ENCODE results near the gene CZIB.

The CZIB gene

DNA sequence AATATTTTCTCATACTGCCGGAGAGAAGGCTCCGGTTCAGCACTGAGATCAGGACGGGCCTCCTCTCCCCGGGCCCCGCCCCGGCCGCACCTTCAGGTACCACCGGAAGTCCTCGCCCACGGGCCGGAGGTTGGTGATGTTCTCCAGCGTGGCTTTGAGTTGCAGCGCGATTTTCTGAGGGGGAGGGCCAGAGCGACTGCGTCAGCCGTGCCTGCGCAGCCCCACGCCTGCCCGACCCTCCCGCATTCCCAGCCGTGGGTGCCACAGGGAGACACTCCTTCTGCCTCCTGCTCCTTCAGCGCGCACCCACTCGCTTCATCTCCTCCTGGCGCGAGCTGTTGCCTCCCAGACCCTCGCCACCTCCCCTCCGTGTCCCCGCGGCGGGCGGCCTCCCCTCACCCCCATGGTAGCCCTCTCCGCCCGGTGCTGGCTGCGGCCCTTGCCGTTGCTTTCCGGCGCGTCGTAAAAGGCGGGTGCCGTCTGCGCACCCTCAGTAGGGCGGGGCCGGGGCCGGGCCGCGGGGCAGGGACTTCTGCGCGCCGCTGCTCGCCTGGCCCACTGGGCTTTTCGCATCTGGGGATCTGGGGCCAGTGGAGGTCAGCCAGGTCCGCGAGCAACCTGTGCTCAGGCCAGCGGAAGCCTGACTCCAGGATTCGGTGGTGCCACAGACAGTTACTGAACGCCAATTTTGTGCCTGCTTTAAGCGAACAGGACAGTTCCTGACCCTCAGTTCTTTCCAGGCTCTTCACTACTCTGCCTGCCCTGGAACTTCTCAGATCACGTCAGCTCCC is at the start of gene CZIB:
CZIB (minus strand) TSS at position 464 of the 791 bp plus-strand sequence; CDS start at position 405, 59 bp downstream.
- peak within 1 kb of the TSS; percentile 78 for H3K4me3 ChIP-seq (ENCODE audit: severe bottlenecking)
- TF ChIP-seq, protein P1, sequence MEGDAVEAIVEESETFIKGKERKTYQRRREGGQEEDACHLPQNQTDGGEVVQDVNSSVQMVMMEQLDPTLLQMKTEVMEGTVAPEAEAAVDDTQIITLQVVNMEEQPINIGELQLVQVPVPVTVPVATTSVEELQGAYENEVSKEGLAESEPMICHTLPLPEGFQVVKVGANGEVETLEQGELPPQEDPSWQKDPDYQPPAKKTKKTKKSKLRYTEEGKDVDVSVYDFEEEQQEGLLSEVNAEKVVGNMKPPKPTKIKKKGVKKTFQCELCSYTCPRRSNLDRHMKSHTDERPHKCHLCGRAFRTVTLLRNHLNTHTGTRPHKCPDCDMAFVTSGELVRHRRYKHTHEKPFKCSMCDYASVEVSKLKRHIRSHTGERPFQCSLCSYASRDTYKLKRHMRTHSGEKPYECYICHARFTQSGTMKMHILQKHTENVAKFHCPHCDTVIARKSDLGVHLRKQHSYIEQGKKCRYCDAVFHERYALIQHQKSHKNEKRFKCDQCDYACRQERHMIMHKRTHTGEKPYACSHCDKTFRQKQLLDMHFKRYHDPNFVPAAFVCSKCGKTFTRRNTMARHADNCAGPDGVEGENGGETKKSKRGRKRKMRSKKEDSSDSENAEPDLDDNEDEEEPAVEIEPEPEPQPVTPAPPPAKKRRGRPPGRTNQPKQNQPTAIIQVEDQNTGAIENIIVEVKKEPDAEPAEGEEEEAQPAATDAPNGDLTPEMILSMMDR (IDR thresholded peaks at IDR 0.05; ENCODE audit: poor library complexity, severe bottlenecking): no peak
- H3K36me3 ChIP-seq (ENCODE audit: low read depth): peaks cover 15% of the 10 kb centered on the region
- ATAC-seq (ENCODE audit: low read depth) (peak; percentile 92), DNase-seq (ENCODE audit: low spot score) (peak; percentile 96)
- H3K27me3 ChIP-seq (ENCODE audit: insufficient read depth, poor library complexity, severe bottlenecking): no peaks in the 10 kb centered on the region
- H3K9me3 ChIP-seq (ENCODE audit: severe bottlenecking): no peaks in the 10 kb centered on the region
- H3K4me1 ChIP-seq (ENCODE audit: insufficient read depth, poor library complexity, severe bottlenecking): peaks cover 4% of the 10 kb centered on the region
- peak within 1 kb of the TSS; percentile 60 for H3K27ac ChIP-seq (ENCODE audit: poor library complexity, severe bottlenecking)

DNA sequence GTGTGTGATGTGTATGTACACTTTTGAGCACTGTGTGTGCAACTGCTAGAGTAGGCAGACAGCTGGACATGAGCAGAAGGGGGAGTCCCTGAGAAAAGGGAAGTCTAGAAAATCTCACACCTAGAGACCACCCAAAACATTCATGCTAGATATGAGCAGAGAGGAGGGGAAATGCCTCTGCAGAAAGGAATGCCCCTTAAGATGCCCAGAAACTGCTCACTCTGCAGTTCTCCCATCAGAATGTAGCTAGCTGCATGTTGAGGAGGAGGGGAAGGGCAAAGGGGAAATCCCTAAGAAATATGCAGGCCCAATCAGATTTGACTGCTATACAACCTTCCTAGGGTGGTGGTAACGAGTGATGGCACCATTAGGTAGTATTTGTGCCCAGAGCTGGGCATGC is 49.7 kb upstream of the CZIB start:
- H3K27ac ChIP-seq (ENCODE audit: poor library complexity, severe bottlenecking): no peak overlapping the region
- H3K9me3 ChIP-seq (ENCODE audit: severe bottlenecking): no peaks in the 10 kb centered on the region
- no peaks in the 10 kb centered on the region for H3K27me3 ChIP-seq (ENCODE audit: insufficient read depth, poor library complexity, severe bottlenecking)
- H3K4me1 ChIP-seq (ENCODE audit: insufficient read depth, poor library complexity, severe bottlenecking): peaks cover 8% of the 10 kb centered on the region
- TF ChIP-seq, protein P1 (IDR thresholded peaks at IDR 0.05; ENCODE audit: poor library complexity, severe bottlenecking): no peak
- DNase-seq (ENCODE audit: low spot score) (no peak), ATAC-seq (ENCODE audit: low read depth) (no peak)
- no peak overlapping the region for H3K4me3 ChIP-seq (ENCODE audit: severe bottlenecking)
- H3K36me3 ChIP-seq (ENCODE audit: low read depth): peaks cover 57% of the 10 kb centered on the region

DNA sequence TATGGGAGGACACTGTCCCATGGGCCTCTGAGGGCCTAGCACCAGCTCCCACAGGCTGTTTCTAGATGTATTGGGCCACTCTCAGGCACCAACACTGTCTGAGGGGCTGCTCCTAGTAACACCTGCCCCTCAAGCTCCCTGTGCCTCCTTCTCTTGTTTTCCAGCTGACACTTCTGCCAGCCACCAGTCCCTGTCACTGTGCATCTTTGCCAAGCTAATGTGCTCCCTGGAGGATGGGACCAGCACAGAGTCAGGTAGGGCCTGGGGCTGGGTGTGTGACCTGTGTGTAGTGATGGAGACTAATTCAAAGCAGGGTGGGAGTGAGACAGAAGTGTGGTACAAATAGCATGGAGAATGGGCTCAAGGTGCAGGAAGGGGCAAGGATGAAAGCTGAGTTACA is 47.3 kb upstream of the CZIB start:
- H3K36me3 ChIP-seq (ENCODE audit: low read depth): peaks cover 72% of the 10 kb centered on the region
- no peaks in the 10 kb centered on the region for H3K27me3 ChIP-seq (ENCODE audit: insufficient read depth, poor library complexity, severe bottlenecking)
- no peak for ATAC-seq (ENCODE audit: low read depth)

DNA sequence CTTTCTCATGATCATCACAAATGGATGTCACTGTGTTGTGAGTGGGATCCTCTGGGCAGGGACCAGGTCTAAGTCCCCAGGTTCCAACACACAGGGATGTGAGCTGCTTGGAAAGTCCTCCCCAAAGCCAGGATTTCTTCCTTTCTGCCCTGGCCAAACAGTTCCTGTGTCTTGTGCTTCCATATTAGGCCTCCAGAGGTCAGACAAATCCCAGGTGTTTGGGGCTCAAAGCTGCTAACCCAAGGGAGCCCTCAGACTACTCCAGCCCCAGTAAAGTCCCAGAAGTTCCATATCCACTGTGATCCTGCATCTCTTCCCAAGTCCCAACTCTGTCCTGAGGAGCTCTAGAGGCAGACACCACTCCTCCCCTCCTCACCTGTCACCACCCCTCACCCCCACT is 45.6 kb upstream of the CZIB start:
- ATAC-seq (ENCODE audit: low read depth) (peak; percentile 43), DNase-seq (ENCODE audit: low spot score) (no peak)
- peaks cover 79% of the 10 kb centered on the region for H3K36me3 ChIP-seq (ENCODE audit: low read depth)
- H3K4me1 ChIP-seq (ENCODE audit: insufficient read depth, poor library complexity, severe bottlenecking): no peaks in the 10 kb centered on the region
- H3K9me3 ChIP-seq (ENCODE audit: severe bottlenecking): no peaks in the 10 kb centered on the region
- no peak overlapping the region for H3K4me3 ChIP-seq (ENCODE audit: severe bottlenecking)
- no peaks in the 10 kb centered on the region for H3K27me3 ChIP-seq (ENCODE audit: insufficient read depth, poor library complexity, severe bottlenecking)
- H3K27ac ChIP-seq (ENCODE audit: poor library complexity, severe bottlenecking): no peak overlapping the region
- TF ChIP-seq, protein P1 (IDR thresholded peaks at IDR 0.05; ENCODE audit: poor library complexity, severe bottlenecking): peak; percentile 44

More for the DNA sequence above, 47.3 kb upstream of the CZIB start:
- no peak for DNase-seq (ENCODE audit: low spot score)
- H3K4me1 ChIP-seq (ENCODE audit: insufficient read depth, poor library complexity, severe bottlenecking): no peaks in the 10 kb centered on the region
- H3K27ac ChIP-seq (ENCODE audit: poor library complexity, severe bottlenecking): no peak overlapping the region
- TF ChIP-seq, protein P1 (IDR thresholded peaks at IDR 0.05; ENCODE audit: poor library complexity, severe bottlenecking): no peak
- H3K4me3 ChIP-seq (ENCODE audit: severe bottlenecking): no peak overlapping the region
- H3K9me3 ChIP-seq (ENCODE audit: severe bottlenecking): no peaks in the 10 kb centered on the region

DNA sequence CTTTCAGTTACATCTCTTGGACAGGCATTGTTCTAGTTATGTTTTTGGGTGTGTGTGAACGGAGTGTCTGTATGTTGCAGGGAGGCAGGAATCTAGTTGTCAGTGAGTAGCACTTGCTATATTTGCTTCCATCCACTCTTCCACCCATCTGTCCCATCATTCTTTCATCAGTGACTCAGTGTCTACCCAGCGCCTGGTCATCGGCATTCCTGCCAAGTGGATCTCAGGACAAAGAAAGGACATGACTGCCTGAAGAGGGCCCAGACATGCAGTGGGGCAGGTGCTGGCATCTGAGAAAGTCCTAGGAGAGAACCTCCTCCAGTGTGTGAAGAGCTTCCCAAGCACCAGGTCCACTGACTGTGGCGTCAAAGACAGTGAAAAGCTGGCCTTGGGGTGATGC is 45.1 kb upstream of the CZIB start:
- no peaks in the 10 kb centered on the region for H3K4me1 ChIP-seq (ENCODE audit: insufficient read depth, poor library complexity, severe bottlenecking)
- no peak for ATAC-seq (ENCODE audit: low read depth)
- no peak overlapping the region for H3K4me3 ChIP-seq (ENCODE audit: severe bottlenecking)
- no peaks in the 10 kb centered on the region for H3K9me3 ChIP-seq (ENCODE audit: severe bottlenecking)
- TF ChIP-seq, protein P1 (IDR thresholded peaks at IDR 0.05; ENCODE audit: poor library complexity, severe bottlenecking): no peak
- peaks cover 79% of the 10 kb centered on the region for H3K36me3 ChIP-seq (ENCODE audit: low read depth)
- H3K27me3 ChIP-seq (ENCODE audit: insufficient read depth, poor library complexity, severe bottlenecking): no peaks in the 10 kb centered on the region
- H3K27ac ChIP-seq (ENCODE audit: poor library complexity, severe bottlenecking): no peak overlapping the region
- DNase-seq (ENCODE audit: low spot score): no peak
